ENCODE measurements around the gene DCDC1. TPM values are rescaled to one million over a fixed set of nuclear protein-coding genes. Genes with fewer than 3 reads are reported as not detected.
A peak's percentile ranks its signal among the peaks of the same experiment; 100 is the strongest.

DCDC1 gene
- total RNA-seq, 1 donor from 2014 or later = under 0.01 TPM

DNA sequence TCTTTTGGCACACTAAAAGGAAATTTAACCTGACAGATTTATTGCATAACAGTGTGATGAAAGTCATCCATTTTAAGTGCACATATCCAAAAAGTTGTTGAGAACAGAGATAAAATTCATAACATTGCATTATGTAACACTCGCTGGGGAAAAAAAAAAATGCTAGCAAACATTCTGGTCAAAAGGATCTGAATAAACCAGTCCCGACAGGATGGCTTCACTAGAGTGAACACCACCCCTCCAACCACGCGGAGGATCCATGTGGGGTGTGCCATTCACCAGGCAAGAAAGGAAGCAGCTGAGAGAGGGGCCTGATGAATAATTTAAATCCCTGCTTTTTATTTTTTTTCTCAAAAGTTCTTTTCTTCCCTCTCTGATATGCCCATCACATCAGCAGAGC, 258.7 kb downstream of the DCDC1 start:
- DNase-seq (ENCODE audit: low read depth in 2 of 2) = no peak

DNA sequence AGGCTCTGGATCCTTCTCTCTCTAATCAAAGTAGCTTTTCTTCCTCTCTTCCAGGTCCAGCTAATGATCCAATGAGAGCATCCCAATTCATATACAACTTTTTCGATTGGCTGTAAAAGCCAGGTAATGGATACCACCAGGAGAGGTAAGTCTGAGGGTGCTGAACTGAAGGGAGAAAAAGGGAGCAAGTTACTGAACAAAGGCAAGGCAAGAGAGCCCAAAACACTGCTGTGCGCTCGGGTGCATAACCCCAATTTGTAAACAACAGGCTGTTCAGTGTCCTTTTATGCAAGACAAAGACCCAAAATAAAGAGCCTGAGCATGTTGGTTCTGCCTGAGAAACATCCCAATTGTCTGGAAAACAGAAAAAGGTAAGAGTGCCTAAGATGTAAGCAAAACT, 260.1 kb downstream of the DCDC1 start:
- no peak for DNase-seq (ENCODE audit: low read depth in 2 of 2)

DNA sequence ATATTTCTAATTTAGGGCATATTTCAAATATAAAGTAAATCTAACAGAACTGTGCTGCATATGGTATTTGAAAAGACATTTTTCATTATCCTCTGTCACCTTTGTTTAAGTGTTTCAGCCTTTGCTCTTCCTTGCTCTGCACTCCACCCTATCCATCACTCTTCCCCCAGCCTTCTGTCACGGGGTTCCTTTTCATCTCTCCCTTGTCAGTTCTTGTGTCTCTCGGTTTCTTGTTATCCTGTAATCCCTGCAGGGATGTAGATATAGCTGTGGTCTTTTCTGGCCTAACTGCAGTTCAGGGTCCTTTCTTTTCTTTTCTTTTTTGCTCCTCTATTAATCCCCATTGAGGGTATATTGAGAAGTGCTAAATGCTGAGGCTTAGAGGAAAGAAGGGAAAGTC, 261.9 kb downstream of the DCDC1 start:
- no peak for DNase-seq (ENCODE audit: low read depth in 2 of 2)

DNA sequence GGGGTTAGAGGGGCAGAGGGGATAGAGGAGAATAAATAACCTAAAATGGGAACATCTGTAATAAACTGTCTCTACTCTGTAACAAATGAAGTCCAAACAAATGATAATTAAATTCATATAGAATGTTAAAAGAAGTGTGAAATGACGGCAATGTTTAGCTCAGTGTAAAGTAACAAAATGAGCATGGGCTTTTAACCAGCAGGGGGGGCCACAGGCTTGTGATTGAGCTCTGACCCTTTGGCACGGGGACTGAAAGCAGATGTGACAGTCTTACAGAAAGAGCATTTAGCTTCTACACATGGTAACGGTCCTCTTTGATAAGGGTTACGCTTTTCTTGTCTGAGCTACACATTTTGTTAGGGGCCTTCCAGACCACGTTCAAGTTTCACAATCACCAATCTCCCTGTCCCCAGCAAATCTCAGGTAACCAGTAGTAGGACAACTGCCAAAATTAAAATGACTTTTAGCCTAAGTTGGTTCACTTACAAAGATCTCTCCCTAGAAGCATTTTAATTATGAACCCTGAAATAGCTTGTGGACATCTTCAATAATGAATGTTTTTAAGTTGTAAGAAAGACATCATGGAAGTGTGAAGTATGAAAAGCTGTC, 262.5 kb downstream of the DCDC1 start:
- peak; percentile 12 to 22 for DNase-seq (ENCODE audit: low read depth in 2 of 2)

DNA sequence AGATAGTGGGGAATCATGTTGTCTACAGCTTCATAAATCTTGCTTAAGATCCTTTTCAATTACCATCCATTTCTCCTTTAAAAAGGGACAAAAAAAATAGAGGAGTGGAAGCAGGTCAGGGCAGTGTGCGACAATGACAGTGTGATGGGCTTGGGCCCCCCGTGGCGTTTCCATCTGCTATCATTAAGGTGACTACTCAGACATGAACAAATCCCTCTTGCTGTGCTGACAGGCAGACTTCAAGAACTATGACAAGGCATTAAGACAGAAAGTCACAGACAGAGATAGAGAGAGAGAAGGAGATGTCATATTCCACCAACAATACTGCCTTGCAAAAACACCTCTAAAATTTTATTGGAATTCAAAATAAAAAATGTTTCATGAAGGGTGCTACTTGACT, 263.2 kb downstream of the DCDC1 start:
- no peak for DNase-seq (ENCODE audit: low read depth in 2 of 2)

DNA sequence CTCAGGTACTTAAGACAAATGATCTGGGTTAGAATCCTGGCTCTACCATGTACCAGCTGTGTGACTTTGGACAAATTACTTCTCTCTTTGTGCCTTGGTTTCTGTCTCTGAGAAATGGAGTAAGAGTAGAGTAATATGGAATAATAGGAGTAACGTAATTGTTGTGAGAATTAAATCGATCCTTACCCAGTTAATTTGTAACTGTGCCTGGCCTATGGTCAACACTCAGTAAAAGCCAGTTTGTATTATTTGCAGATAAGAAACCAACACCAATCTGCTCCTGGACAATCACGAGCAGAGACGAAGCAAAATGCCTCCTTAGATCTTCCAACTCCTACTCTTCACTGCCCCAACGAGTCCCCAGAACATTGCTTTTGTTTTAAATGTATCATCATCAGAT, 266.7 kb downstream of the DCDC1 start:
- DNase-seq (ENCODE audit: low read depth in 2 of 2) = no peak

DNA sequence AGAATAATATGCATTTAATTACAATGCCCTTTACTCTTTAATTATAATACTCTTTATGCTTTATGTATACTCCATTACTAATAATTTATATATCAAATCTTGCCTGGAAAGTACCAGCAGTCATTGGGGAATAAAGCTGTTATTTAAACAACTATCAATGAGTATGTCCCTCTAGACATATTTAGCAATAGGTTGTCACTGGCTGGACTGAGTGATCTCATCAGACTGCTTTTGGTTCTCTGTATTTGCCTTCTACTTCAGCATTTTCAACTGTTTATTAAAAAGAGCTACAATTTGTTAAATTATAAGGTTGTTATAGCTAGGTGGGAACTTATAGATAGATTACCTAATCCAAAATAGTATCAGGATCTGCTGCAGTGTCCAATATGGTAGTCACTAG, 267.2 kb downstream of the DCDC1 start:
- DNase-seq (ENCODE audit: low read depth in 2 of 2) = no peak

DNA sequence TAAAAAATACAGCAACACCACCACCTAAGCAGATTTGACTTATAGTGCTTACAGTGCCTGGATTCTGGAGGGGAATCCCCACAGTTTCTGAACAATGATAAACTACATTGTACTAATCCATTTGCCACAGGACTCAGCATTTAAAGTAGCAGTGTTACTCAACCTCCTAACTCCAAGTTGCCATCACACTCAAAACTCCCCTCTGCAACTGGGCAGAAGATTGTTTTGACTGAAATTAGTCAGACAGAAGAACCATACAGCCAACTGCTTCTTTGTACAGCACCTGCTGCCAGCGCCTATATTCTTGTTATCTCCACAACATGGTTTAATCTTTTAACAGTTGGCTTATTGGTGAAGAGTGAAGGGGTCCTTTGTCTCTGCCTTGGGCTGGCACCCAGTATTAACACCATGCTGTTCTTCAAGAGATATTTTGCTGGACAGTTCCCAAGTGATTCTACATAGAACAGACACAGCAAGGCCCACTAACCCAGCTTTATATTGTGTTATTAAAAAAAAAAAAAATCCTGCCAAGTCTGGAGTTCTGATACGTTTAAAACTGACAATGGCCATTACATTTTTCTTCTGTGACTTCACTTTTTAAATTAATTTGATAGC, 273.2 kb downstream of the DCDC1 start:
- DNase-seq (ENCODE audit: low read depth in 2 of 2) = no peak

DNA sequence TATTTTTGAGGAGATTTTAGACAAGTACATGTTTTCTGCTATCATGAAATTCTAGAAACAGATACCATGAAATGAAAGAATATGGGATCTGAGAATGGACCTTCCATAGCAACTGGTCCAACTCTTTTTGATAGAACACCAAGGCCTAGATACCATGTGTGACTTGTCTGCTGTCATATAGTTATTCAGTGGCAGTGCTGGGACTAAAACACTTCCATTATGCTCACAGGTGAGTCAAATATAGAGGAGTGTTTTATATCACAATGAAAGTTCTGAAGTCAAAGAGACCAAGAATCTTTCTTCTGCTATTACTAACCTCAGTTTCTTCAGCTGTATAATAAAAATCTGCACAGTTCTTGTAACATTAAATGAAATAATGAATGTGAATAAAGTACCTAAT, 276.9 kb downstream of the DCDC1 start:
- no peak for DNase-seq (ENCODE audit: low read depth in 2 of 2)

DNA sequence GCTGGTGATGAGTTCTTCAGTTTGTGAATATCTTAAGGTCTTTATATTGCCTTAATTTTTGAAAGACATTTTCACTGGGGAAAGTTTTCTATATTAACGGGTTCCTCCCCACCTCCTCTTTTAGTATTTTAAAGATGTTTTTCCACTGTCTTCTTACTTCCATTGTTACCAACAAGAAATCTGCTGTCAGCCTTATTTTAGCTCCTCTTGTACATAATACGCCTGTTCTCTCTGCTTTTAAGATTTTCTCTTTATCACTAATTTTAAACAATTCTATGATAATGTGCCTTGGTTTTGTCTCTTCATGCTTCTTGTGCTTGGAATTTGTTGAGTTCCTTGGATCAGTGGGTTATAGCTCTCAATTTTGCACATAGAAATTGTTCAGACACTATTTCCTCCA, 280.4 kb downstream of the DCDC1 start:
- DNase-seq (ENCODE audit: low read depth in 2 of 2) = no peak

DNA sequence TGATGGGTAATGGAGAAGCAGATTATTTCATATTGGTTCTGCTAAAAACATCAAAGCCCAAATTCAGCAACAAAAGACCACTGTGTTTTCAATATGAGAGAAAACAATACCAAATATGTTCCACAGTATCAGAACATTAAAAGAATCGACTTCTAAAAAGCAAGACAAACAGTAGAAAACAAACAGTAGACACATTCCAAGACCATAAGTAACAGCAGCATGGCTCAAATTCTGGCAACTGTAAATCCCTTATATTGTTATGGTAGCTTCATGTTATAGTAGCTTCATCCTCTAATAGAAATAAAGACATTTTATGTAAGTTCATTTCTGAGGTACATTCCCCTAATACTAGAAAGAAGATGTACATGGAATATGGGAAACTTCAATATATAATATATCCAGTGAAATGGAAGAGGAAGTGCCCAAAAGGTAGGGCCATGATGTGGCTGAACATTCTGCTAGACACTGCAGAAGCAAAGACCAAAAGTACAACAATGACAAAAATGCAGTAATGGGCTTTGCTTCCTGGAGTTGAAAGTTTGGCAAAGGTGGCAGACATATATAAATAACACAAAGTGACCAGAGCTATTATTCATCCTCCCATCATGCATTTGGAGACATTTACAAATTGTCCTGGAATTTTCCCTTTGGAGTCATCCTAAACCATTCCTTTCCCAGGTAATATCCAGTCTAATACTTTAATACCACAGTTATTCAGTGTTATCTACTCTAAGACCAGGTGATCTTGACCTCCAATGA, 299.9 kb downstream of the DCDC1 start:
- no peak for DNase-seq (ENCODE audit: low read depth in 2 of 2)

DNA sequence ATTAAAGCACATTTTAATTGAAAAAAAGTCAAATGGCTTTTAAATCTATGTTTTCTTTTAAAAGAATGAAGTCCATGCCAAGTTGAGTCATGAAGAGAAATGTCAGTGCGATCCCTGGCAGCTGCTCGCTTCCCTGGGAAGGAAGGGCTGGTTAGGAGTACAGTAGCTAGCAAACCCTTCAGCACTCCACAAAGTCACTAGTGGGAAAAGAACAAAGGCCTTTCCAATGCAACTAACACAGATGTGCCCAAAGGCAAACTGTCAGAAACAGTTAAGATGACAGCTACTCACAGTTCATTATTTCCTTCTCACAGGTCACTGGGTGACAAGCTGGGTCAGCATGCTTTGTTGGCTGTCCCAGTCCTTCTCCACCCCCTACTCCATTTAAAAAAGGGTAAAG, 308.7 kb downstream of the DCDC1 start:
- DNase-seq (ENCODE audit: low read depth in 2 of 2) = no peak

DNA sequence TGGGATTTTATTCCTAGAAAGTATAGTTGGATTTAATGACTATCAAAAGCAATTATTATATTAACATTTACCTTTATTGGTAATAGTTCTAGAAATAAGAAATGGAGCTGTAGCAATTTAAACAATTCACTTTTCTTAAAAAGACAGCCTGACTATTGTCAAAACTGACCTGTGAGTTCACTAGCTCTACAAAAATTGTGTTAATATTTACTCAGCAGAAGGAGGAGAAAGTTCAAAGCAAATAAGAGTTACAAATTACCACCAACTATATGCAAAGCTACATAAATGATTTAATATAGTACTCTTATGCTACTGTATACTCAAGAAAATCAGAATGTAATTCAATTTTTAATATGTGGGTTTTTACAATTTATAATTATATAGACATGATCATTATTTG, 310.0 kb downstream of the DCDC1 start:
- no peak for DNase-seq (ENCODE audit: low read depth in 2 of 2)

DNA sequence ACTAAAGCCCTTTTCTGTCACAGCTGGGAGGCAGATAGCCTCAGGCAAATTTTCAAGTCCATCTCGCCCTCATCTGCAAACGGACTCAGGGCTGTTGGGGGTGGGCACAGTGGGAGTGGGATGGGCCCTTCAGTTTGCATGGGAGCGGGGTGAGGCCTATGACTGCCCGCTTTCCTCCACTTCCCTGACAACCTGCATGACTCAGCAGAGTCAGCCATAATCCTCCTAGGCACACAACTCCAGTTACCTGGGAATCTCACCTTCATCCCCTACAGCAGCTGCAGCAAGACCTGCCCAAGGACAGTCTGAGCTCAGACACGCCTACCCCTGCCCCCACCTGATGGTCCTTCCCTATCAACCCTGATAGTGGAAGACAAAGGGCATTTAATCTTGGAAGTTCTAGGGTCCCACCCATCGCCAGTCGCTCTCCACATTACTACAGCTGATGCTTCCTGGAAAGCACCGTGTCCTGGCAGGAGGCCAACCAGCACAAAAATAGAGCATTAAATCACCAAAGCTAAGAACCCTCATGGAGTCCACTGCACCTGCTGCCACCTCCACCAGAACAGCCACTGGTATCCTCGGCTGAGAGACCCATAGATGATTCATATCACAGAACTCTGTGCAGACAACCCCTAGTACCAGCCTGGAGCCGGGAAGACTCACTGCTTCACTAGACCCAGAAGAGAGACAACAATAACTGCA, 319.3 kb downstream of the DCDC1 start:
- no peak for DNase-seq (ENCODE audit: low read depth in 2 of 2)

DNA sequence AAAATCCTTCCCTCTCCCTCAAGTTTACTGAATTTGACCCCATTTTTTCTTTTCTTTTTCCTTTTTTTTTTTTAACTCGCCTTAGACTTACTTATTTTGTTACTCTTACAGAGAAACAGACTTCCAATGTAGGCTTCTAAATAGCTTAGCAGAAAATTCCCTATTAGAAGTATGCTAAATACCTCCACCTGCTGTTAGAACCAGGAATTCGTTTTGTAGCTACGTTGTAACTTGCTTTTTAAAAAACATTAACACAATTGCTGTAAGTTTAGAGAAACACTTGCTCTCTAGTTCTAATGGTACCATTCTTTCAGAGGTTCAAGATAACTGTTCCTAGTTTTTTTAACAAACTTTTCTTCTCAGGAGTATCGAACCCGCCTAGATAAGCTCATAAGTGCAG, 324.2 kb downstream of the DCDC1 start:
- no peak for DNase-seq (ENCODE audit: low read depth in 2 of 2)

DNA sequence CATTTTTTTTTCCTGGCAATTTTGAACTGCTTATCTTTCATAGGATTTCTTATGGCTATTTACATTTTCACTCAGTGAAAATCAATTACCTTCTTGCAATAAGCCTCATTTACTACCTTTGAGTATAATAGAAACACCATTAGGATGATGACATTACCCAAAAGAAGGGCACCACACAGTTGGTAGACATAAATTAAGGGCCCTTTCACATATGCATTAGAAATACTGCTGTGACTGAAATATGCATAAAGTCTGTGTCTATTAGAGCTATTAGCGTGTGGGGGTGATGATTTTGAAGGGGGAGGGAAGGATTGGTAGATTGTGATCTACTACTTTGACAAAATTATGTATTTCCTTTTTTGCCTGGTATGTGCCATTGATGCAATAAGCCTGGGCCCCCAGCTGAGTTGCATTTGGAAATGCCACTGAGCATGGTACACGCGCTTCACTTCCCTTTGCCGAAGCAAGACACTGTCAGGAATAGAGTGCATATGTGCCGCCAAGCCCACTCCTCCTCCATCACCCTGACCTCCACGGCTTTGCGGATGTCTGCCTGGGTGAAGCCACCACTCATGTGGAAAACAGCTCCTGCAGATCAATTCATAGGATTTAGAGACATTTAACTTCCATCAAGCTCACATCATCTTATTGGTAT, 339.3 kb downstream of the DCDC1 start:
- no peak for DNase-seq (ENCODE audit: low read depth in 2 of 2)

DNA sequence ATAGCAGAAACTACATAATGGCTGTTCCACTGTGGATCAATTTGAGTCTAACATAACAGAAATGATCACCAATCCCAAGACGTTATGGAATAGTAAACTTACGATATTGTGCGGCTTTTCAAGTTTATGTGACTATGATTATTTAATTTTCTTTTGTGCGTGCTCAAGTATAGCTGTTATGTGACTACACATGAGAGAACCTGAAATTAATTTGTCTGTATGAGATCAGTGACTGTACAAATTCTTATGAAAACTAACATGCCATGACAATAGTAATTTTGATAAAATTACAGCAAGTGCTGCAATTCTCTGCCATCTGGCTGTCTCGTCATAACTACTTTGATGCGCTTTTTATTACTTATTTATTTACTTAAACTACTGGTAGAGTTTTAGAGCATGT, 343.2 kb downstream of the DCDC1 start:
- no peak for DNase-seq (ENCODE audit: low read depth in 2 of 2)

DNA sequence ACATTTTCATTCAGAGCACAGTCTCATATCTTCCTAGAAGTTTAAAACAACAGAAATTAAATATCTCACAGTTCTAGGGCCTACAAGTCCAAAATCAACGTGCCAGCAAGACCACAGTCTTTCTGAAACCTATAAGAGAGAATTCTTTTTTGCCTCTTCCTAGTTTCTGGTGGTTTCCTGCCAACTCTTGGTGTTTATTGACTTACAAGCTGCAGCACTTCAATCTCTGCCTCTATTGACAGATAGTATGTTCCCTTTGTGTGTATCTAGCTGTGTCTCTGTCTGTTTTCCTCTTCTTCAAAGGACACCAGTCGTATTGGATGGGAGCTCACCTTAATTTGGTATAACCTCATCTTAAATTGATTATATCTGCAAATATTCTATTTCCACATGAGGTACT, 347.5 kb downstream of the DCDC1 start:
- DNase-seq (ENCODE audit: low read depth in 2 of 2) = no peak

DNA sequence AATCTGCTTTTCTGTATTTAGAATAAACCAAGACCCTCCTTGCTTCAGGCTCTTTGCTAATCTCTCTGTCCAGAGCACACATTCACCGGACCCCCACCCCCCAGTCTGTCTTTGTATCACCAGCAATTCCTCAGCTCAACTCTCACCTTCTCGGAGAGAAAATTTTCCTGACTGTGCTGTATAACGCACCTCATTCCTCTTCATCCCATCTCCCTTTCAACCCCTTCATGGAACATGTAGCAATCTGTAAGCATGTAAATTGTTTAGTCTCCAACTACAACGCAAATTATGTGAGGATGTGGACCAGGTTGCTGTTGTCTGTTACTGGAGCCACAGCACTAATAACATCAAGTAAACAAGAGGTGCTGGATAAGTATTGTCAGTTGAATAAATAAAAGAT, 349.8 kb downstream of the DCDC1 start:
- DNase-seq (ENCODE audit: low read depth in 2 of 2) = no peak

DNA sequence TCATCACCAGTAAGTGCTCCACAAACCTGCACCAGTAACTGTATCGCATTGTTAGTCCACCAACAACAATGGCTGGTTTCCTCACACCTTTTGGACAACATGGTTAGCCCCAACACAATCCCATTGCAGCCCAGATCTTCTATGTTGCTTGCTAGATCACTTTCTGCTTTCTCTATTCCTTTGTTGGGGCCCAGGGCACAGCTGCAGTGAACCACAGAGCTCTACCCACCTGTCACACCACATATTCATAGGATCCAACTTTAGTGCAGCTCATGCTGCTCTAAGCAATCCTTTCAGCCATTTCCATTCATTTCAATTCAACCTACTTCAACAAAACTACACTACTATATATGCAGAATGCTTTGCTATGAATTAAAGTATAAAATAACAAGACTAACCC, 364.3 kb downstream of the DCDC1 start:
- no peak for DNase-seq (ENCODE audit: low read depth in 2 of 2)

DNA sequence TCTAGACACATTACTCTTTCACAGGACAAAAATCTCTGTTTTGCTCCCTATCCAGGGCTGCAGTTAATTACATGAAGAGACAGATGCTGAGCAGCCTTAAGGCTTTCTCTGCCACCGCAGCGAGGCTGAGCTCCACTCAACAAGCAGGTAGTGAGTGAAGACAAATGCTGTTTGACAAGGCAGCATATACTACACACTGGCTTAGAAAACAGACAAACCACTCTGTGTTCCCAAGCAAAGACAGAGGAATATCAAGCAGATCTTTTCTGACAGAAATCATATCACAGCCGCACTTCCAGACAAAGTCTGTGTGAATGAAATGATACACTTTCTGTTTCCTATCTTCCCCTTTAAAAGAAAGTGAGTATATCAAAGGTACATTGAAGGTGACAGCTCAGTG, 368.1 kb downstream of the DCDC1 start:
- DNase-seq (ENCODE audit: low read depth in 2 of 2) = no peak

DNA sequence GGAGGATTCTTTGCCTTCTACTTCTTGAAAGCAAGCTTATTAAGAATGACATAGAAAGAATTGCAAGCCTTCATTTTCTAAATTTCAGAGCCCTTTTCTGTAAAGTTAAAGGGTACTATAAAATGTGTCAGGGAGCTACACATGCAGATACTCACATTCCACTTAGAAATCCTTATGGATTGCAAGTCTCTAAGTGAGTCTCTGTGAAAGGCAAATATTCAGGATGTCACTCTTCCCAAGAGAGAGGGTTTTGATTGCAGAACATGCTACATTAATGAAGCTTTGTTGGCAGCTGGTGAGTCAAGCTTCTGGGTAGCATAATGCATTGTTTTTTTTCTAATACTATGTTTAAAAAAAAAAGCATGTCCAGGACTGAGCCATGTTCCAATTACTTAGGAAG, 369.2 kb downstream of the DCDC1 start:
- DNase-seq (ENCODE audit: low read depth in 2 of 2) = no peak
